ACC112 (cell line): ENCODE data around the gene LRRTM4.

Source experiments
- H2AFZ ChIP-seq: fragments of 200-600 bp; sonication (generic); one replicate; pipeline ENCODE4 v1.6.0; 2017; ENCODE audit warnings: antibody characterized with exemption, low read length; ENCODE audit not compliant: unreplicated experiment
- H3K27ac ChIP-seq: fragments of 200-600 bp; sonication (generic); 2 replicates; pipeline ENCODE4 v1.5.1; 2014; ENCODE audit warnings: low read depth, mild to moderate bottlenecking, antibody characterized with exemption, low read length, moderate library complexity
- H3K27me3 ChIP-seq: fragments of 200-600 bp; sonication (generic); 2 replicates; pipeline ENCODE4 v1.6.1; 2014; ENCODE audit warnings: mild to moderate bottlenecking, antibody characterized with exemption, low read length, moderate library complexity, mixed read lengths; ENCODE audit not compliant: insufficient read depth
- H3K36me3 ChIP-seq: fragments of 200-600 bp; sonication (generic); 2 replicates; pipeline ENCODE4 v1.6.1; 2016; ENCODE audit warnings: mild to moderate bottlenecking, antibody characterized with exemption, low read length, moderate library complexity, mixed read lengths; ENCODE audit not compliant: insufficient read depth
- H3K4me1 ChIP-seq: fragments of 200-600 bp; sonication (generic); one replicate; pipeline ENCODE4 v1.6.1; 2016; ENCODE audit warnings: low read length, mixed read lengths; ENCODE audit not compliant: insufficient read depth, unreplicated experiment, control insufficient read depth
- H3K4me3 ChIP-seq: fragments of 200-600 bp; sonication (generic); 2 replicates; pipeline ENCODE4 v1.5.1; 2014; ENCODE audit warnings: mild to moderate bottlenecking, low read depth, low read length
- H3K79me2 ChIP-seq: fragments of 200-600 bp; sonication (generic); one replicate; pipeline ENCODE4 v1.6.0; 2016; ENCODE audit warnings: low read length; ENCODE audit not compliant: control insufficient read depth, unreplicated experiment, insufficient read depth

LRRTM4 gene

GRCh38 chr2:76849086-76849485 lies 673.1 kb downstream of the LRRTM4 start:
- H3K4me3 ChIP-seq = no peak overlapping the region
- no peak overlapping the region for H3K27ac ChIP-seq
- H2AFZ ChIP-seq = no peak overlapping the region
- H3K79me2 ChIP-seq = no peaks in the 10 kb centered on the region
- H3K27me3 ChIP-seq = no peaks in the 10 kb centered on the region
- H3K36me3 ChIP-seq = no peaks in the 10 kb centered on the region
- H3K4me1 ChIP-seq = no peaks in the 10 kb centered on the region

GRCh38 chr2:76839826-76840225 lies 682.4 kb downstream of the LRRTM4 start:
- Histone ChIP-seq H3K27me3 (no peaks in the 10 kb centered on the region), H3K36me3 (no peaks in the 10 kb centered on the region), H2AFZ (no peak overlapping the region), H3K4me3 (no peak overlapping the region), H3K79me2 (no peaks in the 10 kb centered on the region), H3K4me1 (no peaks in the 10 kb centered on the region), H3K27ac (no peak overlapping the region)

GRCh38 chr2:76829374-76830234 lies 692.6 kb downstream of the LRRTM4 start:
- no peaks in the 10 kb centered on the region for H3K4me1 ChIP-seq
- no peak overlapping the region for H3K4me3 ChIP-seq
- H3K27ac ChIP-seq = no peak overlapping the region
- no peaks in the 10 kb centered on the region for H3K79me2 ChIP-seq
- H3K27me3 ChIP-seq = no peaks in the 10 kb centered on the region
- no peaks in the 10 kb centered on the region for H3K36me3 ChIP-seq
- H2AFZ ChIP-seq = no peak overlapping the region

GRCh38 chr2:76826691-76827090 lies 695.5 kb downstream of the LRRTM4 start:
- Histone ChIP-seq H2AFZ (no peak overlapping the region), H3K36me3 (no peaks in the 10 kb centered on the region), H3K4me3 (no peak overlapping the region), H3K4me1 (no peaks in the 10 kb centered on the region), H3K27ac (no peak overlapping the region), H3K79me2 (no peaks in the 10 kb centered on the region), H3K27me3 (no peaks in the 10 kb centered on the region)

GRCh38 chr2:76825140-76825970 lies 696.8 kb downstream of the LRRTM4 start:
- Histone ChIP-seq H3K36me3 (no peaks in the 10 kb centered on the region), H3K27ac (no peak overlapping the region), H3K4me3 (no peak overlapping the region), H3K79me2 (no peaks in the 10 kb centered on the region), H3K27me3 (no peaks in the 10 kb centered on the region), H2AFZ (no peak overlapping the region), H3K4me1 (no peaks in the 10 kb centered on the region)

GRCh38 chr2:76821731-76822130 lies 700.4 kb downstream of the LRRTM4 start:
- Histone ChIP-seq H3K4me3 (no peak overlapping the region), H3K27ac (no peak overlapping the region), H3K4me1 (no peaks in the 10 kb centered on the region), H3K36me3 (no peaks in the 10 kb centered on the region), H2AFZ (no peak overlapping the region), H3K79me2 (no peaks in the 10 kb centered on the region), H3K27me3 (no peaks in the 10 kb centered on the region)

GRCh38 chr2:76813084-76813483 lies 709.1 kb downstream of the LRRTM4 start:
- H3K4me1 ChIP-seq = no peaks in the 10 kb centered on the region
- H3K36me3 ChIP-seq = no peaks in the 10 kb centered on the region
- no peaks in the 10 kb centered on the region for H3K79me2 ChIP-seq
- H3K27ac ChIP-seq = no peak overlapping the region
- no peaks in the 10 kb centered on the region for H3K27me3 ChIP-seq
- H2AFZ ChIP-seq = no peak overlapping the region
- no peak overlapping the region for H3K4me3 ChIP-seq

- Histone ChIP-seq H3K79me2 (no peaks in the 10 kb centered on the region), H3K27me3 (no peaks in the 10 kb centered on the region), H2AFZ (no peak overlapping the region), H3K36me3 (no peaks in the 10 kb centered on the region), H3K4me3 (no peak overlapping the region), H3K27ac (no peak overlapping the region), H3K4me1 (no peaks in the 10 kb centered on the region)
These were observed 710.0 kb downstream of the LRRTM4 start for GRCh38 chr2:76812156-76812555.

GRCh38 chr2:76809136-76809535 lies 713.0 kb downstream of the LRRTM4 start:
- Histone ChIP-seq H3K4me3 (no peak overlapping the region), H3K4me1 (no peaks in the 10 kb centered on the region), H3K27me3 (no peaks in the 10 kb centered on the region), H3K79me2 (no peaks in the 10 kb centered on the region), H2AFZ (no peak overlapping the region), H3K27ac (no peak overlapping the region), H3K36me3 (no peaks in the 10 kb centered on the region)

GRCh38 chr2:76808732-76809131 lies 713.4 kb downstream of the LRRTM4 start:
- Histone ChIP-seq H3K27me3 (no peaks in the 10 kb centered on the region), H2AFZ (no peak overlapping the region), H3K4me1 (no peaks in the 10 kb centered on the region), H3K36me3 (no peaks in the 10 kb centered on the region), H3K27ac (no peak overlapping the region), H3K4me3 (no peak overlapping the region), H3K79me2 (no peaks in the 10 kb centered on the region)
